Vagina (tissue), 2 donors: ENCODE measurements around the gene SELENOM. TPM values are rescaled to one million over a fixed set of nuclear protein-coding genes. Genes with fewer than 3 reads are reported as not detected.
A peak's percentile ranks its signal among the peaks of the same experiment; 100 is the strongest.
"Not testable (repeated sequence)": the region's sequence is repeated elsewhere in the genome, so short reads cannot be mapped to it uniquely, and the experiment has no call there.

Experiments used
- DNase-seq, 2 donors: peaks; one replicate each; pipeline ENCODE4 v3.0.0-alpha.2; 2017; ENCODE audit errors: extremely low spot score in 2 of 2
- H3K27ac ChIP-seq: fragments of 200-600 bp; sonication (generic); one replicate; pipeline ENCODE4 v1.5.1; 2019
- H3K27me3 ChIP-seq: fragments of 200-600 bp; sonication (generic); one replicate; pipeline ENCODE4 v1.5.1; 2019
- H3K36me3 ChIP-seq, 2 donors: fragments of 200-600 bp; sonication (generic); one replicate each; pipeline ENCODE4 v1.5.1; 2017 to 2019
- H3K4me1 ChIP-seq: fragments of 200-600 bp; sonication (generic); one replicate; pipeline ENCODE4 v1.5.1; 2019
- H3K4me3 ChIP-seq, 2 donors: fragments of 200-600 bp; sonication (generic); 1 replicate in 1 of 2; 2 replicates in 1 of 2; pipeline ENCODE4 v1.5.1; 2016 to 2019
- H3K9me3 ChIP-seq: fragments of 200-600 bp; sonication (generic); one replicate; pipeline ENCODE4 v1.5.1; 2019
- POLR2A ChIP-seq, 2 donors: fragments of 450-650 bp; IDR thresholded peaks; one replicate each; pipeline ENCODE4 v1.6.1; 2017; ENCODE audit warnings: antibody characterized with exemption in 2 of 2, mild to moderate bottlenecking in 2 of 2, moderate library complexity in 2 of 2
- POLR2AphosphoS5 ChIP-seq, 2 donors: sonication (generic); formaldehyde crosslinking; IDR thresholded peaks; one replicate each; pipeline ENCODE4 v1.9.0; 2017; ENCODE audit warnings: antibody characterized with exemption in 2 of 2, mild to moderate bottlenecking in 2 of 2, low read depth in 1 of 2; ENCODE audit not compliant: insufficient read depth in 1 of 2
- intact Hi-C: fragments of 100-400 bp; cut with DNase I; formaldehyde crosslinking; loops from one replicate; pipeline ENCODE4 v1.15.1; 2023
- total RNA-seq: library from RNA; depleted of rRNA; stranded (reverse); fragments of >200 nt; gene quantifications from one replicate; pipeline ENCODE4 v1.2.3, GENCODE V29; 2016
- TF ChIP-seq, protein P1 (sequence below), 3 experiments: fragments of 450-650 bp in 2 of 3; fragments of 200-600 bp in 1 of 3; sonication (generic) in 1 of 3; IDR thresholded peaks; one replicate each; pipeline ENCODE4 v1.5.1; 2017 to 2019; ENCODE audit warnings: antibody characterized with exemption in 3 of 3, mild to moderate bottlenecking in 2 of 3, moderate library complexity in 2 of 3

The SELENOM gene
- total RNA-seq, 1 donor from 2014 or later: 941 TPM

DNA sequence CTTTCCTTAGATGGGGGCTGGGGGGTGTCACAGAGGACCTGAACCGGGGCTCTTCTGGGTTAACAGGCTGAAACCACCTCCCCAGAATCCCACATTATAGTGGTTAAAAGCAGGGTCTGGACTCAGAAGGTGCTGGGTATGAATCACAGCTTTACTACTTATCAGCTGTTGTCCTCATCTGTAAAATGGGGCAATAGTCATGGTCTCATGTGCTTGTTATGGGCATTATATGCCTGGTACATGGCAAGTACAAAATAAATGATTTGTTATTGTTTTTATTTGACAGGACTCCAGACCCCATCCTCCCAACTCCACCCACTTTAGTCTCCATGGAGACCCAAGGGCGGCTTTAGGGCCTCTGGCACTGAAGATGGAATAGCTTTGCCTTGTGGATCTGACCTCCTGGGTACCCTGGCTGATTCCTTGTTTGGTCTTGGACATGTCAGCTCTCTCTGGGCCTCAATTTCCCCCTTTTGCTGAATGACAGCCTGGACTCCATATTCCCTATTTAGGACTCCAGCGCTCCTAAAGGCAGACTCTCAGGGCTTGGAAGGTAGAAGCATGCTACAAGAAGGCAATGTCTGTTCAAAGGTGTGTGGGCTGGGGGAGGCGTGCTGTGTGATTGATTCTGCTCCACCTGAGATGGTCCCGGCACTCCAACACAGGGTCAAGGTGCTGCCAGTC is 27.1 kb downstream of the SELENOM start:
- Histone ChIP-seq H3K4me1 (peaks cover 53% of the 10 kb centered on the region), H3K9me3 (no peaks in the 10 kb centered on the region), H3K4me3 (peak overlapping the region; percentile 64 to 90), H3K27me3 (no peaks in the 10 kb centered on the region), H3K36me3 (no peaks in the 10 kb centered on the region), H3K27ac (peak overlapping the region; percentile 97)
- DNase-seq: no peak
- TF ChIP-seq, protein P1, sequence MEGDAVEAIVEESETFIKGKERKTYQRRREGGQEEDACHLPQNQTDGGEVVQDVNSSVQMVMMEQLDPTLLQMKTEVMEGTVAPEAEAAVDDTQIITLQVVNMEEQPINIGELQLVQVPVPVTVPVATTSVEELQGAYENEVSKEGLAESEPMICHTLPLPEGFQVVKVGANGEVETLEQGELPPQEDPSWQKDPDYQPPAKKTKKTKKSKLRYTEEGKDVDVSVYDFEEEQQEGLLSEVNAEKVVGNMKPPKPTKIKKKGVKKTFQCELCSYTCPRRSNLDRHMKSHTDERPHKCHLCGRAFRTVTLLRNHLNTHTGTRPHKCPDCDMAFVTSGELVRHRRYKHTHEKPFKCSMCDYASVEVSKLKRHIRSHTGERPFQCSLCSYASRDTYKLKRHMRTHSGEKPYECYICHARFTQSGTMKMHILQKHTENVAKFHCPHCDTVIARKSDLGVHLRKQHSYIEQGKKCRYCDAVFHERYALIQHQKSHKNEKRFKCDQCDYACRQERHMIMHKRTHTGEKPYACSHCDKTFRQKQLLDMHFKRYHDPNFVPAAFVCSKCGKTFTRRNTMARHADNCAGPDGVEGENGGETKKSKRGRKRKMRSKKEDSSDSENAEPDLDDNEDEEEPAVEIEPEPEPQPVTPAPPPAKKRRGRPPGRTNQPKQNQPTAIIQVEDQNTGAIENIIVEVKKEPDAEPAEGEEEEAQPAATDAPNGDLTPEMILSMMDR (IDR thresholded peaks at IDR 0.05): no peak
- TF ChIP-seq POLR2A (IDR thresholded peaks at IDR 0.05) (no peak), POLR2AphosphoS5 (IDR thresholded peaks at IDR 0.05; ENCODE audit: insufficient read depth in 1 of 2, low read depth in 1 of 2) (no peak)
- intact Hi-C loops: loop anchor here (5.0 kb wide), 1 partner anchor 38 kb away; no protein-coding TSS in a partner anchor

DNA sequence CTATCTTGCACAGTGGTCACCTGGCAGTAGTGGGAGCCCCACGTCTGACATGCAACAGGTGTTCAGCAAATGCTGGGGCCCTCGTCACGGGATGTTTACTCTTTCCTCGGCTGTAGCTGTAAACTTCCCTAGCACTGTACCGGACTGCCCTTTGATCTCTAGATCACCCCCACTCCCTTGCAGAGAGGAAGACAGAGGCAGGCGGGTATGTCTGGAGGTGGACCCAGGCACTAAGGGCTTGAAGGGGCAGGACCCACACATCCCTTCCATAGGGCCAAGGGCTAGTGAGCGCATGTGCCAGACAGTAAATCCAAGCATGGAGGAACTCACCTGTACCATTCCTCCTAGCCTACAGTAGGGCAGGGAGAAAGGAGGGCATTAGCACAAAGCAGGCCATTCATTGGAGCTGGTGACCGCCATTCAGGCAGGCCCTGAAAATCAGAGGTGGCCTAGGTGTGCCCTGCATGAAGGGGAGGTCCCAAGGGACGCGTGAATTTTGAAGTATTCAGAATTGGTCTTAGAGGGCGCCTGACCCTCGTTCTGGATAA is 28.2 kb downstream of the SELENOM start:
- Histone ChIP-seq H3K36me3 (no peaks in the 10 kb centered on the region), H3K4me1 (peaks cover 48% of the 10 kb centered on the region), H3K9me3 (no peaks in the 10 kb centered on the region), H3K27ac (peak overlapping the region; percentile 97), H3K27me3 (no peaks in the 10 kb centered on the region), H3K4me3 (no peak overlapping the region)
- no peak for TF ChIP-seq POLR2AphosphoS5 (IDR thresholded peaks at IDR 0.05; ENCODE audit: insufficient read depth in 1 of 2, low read depth in 1 of 2)
- TF ChIP-seq POLR2A (IDR thresholded peaks at IDR 0.05): no peak
- intact Hi-C loops: no loop called here
- no peak for DNase-seq

DNA sequence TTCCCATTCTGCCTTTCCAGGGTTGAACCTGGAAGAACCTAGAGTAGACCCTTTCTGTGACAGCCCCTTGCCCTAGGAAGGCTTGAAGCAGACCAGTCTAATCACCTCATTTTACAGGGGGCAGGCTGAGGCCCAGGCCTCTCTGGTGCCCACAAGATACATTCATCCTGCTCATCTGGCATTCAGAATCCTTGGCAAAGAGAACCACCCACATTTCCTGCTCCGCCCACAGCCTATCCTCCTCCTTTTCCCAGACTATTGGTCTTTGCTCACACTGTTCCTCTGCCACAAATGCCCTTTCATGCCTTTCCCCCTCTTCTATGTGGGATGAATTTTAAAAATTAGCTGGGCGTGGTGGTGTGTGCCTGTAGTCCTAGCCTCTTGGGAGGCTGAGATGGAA is 29.0 kb downstream of the SELENOM start:
- H3K36me3 ChIP-seq, DNase-seq, intact Hi-C loops, H3K4me3 ChIP-seq, H3K27me3 ChIP-seq, H3K27ac ChIP-seq, H3K9me3 ChIP-seq: not testable (repeated sequence)
- peaks cover 40% of the 10 kb centered on the region for H3K4me1 ChIP-seq

DNA sequence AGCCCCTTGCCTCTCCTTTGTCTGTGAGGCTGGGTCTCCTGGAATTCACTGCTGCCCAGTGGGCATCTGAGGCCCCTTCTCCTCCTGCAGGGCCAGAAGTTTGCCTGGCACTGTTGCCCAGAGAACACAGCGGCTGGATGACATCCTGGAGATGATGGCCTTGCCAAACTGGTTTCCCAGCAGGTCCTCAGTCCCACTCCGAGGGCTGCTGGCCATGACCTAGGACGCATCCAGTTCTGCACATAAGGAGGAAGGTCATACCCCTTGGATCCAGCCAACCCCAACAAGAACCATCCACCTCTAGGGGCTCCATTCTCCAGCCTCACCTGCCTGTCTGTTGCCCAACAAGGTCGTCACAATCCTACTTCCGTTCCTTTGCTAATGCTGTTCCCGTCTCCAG is 29.7 kb downstream of the SELENOM start:
- Histone ChIP-seq H3K27ac (no peak overlapping the region), H3K4me3 (no peak overlapping the region), H3K36me3 (no peaks in the 10 kb centered on the region), H3K4me1 (peaks cover 33% of the 10 kb centered on the region), H3K9me3 (no peaks in the 10 kb centered on the region), H3K27me3 (no peaks in the 10 kb centered on the region)
- TF ChIP-seq POLR2A (IDR thresholded peaks at IDR 0.05) (no peak), POLR2AphosphoS5 (IDR thresholded peaks at IDR 0.05; ENCODE audit: insufficient read depth in 1 of 2, low read depth in 1 of 2) (no peak)
- TF ChIP-seq, protein P1 (IDR thresholded peaks at IDR 0.05): no peak
- DNase-seq: no peak
- intact Hi-C loops: no loop called here

DNA sequence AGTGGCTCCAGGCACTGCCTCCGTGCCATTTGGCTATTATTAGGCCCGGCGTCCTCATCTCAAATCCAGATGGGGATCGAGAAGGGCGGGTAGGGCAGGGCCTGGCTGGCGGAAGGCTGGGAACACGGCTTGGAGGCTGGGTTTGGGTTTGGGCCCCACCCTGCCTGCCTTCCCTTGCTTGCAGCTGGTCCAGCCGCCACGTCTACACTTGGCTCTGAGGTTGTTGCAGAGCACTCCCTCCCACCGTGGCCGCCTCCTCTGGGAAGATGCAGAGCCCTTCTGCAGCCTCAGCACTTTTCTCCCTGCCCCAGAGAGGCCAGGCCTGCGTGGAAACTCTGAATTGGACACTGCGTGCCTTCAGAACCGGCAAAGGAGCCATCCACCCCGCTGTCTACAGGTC is 31.4 kb downstream of the SELENOM start:
- Histone ChIP-seq H3K9me3 (no peaks in the 10 kb centered on the region), H3K27ac (peak overlapping the region; percentile 88), H3K4me1 (peaks cover 24% of the 10 kb centered on the region), H3K27me3 (no peaks in the 10 kb centered on the region), H3K4me3 (no peak overlapping the region), H3K36me3 (no peaks in the 10 kb centered on the region)
- intact Hi-C loops: no loop called here
- TF ChIP-seq, protein P1 (IDR thresholded peaks at IDR 0.05): no peak
- TF ChIP-seq POLR2AphosphoS5 (IDR thresholded peaks at IDR 0.05; ENCODE audit: insufficient read depth in 1 of 2, low read depth in 1 of 2): peak; percentile 80
- DNase-seq: no peak

DNA sequence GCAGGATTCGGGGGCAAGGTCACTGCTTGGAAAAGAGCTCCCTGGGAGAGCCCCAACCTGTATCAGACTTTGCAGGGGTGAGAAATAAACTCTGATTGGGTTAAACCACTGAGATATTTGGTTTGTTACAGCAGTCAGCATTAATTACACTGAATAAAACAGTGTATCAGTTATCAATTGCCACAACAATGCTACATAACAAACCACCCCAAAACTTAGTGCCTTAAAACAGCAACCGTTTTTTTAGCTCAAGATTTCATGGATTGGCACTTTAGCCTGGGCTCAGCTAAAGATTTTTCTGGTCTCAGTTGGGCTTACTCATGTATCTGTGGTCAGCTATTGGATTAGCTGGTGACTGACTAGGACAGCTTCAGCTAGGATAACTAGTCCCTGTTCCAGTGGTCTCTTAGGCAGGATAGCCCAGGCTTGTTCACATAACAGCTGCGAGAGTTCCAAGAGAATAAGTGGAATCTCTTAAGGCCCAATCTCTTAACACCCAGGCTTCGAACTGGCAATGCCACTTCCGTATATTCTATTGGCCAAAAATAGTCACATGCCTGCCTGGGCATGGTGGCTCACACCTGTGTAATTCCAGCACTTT is 33.7 kb downstream of the SELENOM start:
- H3K4me1 ChIP-seq: peaks cover 17% of the 10 kb centered on the region
- H3K9me3 ChIP-seq, H3K36me3 ChIP-seq, H3K27me3 ChIP-seq, H3K27ac ChIP-seq, H3K4me3 ChIP-seq, intact Hi-C loops, DNase-seq: not testable (repeated sequence)

DNA sequence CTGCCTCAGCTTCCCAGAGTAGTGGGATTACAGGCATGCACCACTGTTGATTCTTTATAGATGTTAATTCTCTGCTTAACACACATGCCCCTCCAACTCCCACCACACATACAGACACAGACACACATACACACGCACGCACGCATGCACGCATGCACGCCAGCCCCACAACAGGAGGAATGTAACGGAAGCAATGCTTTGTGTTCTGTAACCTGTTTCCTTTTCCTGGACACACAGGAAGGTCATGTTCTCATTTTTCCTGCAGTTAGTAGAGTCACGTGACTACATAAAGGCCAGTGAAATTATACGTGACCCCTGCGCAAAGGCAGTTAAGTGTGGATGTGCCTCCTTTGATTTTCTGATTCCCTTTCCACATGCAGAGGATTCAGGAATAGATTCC is 34.2 kb downstream of the SELENOM start:
- H3K36me3 ChIP-seq, H3K4me3 ChIP-seq, H3K9me3 ChIP-seq, H3K27ac ChIP-seq, intact Hi-C loops, DNase-seq, H3K27me3 ChIP-seq: not testable (repeated sequence)
- H3K4me1 ChIP-seq: peaks cover 17% of the 10 kb centered on the region

DNA sequence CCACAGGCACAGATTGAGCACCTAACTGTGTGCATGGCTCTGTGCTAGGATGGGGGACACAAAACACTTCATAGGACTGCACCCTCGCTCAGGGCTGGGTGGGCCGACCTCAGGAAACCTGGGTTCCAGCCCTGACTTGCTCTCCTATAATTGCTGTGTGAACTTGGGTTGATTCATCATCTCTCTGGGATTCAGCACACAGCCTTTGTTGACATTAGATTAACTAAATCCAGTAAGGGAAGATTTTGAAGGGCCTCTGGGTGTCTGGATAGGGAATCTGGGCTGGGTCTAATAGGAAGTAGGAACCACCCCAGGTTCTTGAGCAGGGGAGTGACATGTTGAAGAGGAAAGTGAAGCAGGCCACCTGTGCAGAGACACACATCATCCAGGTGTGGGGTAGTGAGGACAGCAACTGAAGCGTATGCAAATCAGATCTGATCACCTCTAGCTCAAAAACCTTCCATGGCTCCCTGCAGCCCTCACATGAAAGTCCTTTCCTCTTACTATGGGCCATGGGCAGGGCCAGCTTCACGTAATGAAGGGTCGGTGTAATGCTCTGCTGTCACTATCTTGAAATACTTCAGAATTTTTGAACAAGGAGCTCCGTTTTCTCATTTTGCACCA is 37.6 kb downstream of the SELENOM start:
- intact Hi-C loops, DNase-seq, H3K36me3 ChIP-seq, H3K9me3 ChIP-seq, H3K27me3 ChIP-seq, H3K27ac ChIP-seq, H3K4me1 ChIP-seq, H3K4me3 ChIP-seq: not testable (repeated sequence)
